T-helper 17 cell (primary cell): ENCODE results near the gene SPAG7. TPM values are rescaled to one million over a fixed set of nuclear protein-coding genes. Genes with fewer than 3 reads are reported as not detected.

ENCODE experiments used
- ATAC-seq: fragments of 150-1000 bp; cut with Tn5 transposase; 2 replicates; pipeline ENCODE4 v1.10.0; 2021; ENCODE audit warnings: mild to moderate bottlenecking, moderate library complexity
- DNase-seq, 3 donors: peaks; one replicate each; pipeline versions ENCODE4 v3.0.0 to v3.0.0-alpha.2; 2020 to 2021
- H3K9me3 ChIP-seq: one replicate; pipeline ENCODE4 v1.7.0; 2013; ENCODE audit warnings: low read length, mild to moderate bottlenecking; ENCODE audit not compliant: control insufficient read depth, poor library complexity, severe bottlenecking
- H3K27ac Mint-ChIP-seq: one replicate; pipeline ENCODE4 v1.8.0; 2022; ENCODE audit warnings: mild to moderate bottlenecking, moderate library complexity, mixed read lengths
- H3K27me3 Mint-ChIP-seq: one replicate; pipeline ENCODE4 v1.8.0; 2022; ENCODE audit warnings: mixed read lengths
- H3K36me3 Mint-ChIP-seq: one replicate; pipeline ENCODE4 v1.8.0; 2022; ENCODE audit warnings: low read depth, mixed read lengths
- H3K4me1 Mint-ChIP-seq: one replicate; pipeline ENCODE4 v1.8.0; 2022; ENCODE audit warnings: mild to moderate bottlenecking, mixed read lengths
- H3K4me3 Mint-ChIP-seq: one replicate; pipeline ENCODE4 v1.8.0; 2022; ENCODE audit warnings: mild to moderate bottlenecking, moderate library complexity, mixed read lengths
- total RNA-seq, 4 donors: library from RNA in 2 of 4; stranded (reverse) in 2 of 4; gene quantifications; one replicate each; pipeline ENCODE4 v1.2.3 and lab custom pipeline; 2022 to 2026

SPAG7 gene, protein sequence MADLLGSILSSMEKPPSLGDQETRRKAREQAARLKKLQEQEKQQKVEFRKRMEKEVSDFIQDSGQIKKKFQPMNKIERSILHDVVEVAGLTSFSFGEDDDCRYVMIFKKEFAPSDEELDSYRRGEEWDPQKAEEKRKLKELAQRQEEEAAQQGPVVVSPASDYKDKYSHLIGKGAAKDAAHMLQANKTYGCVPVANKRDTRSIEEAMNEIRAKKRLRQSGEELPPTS
- total RNA-seq (10 to 100 TPM; 39.0 to 48.4 TPM), total RNA-seq (lab: John Stamatoyannopoulos, UW) (24.0 to 52.5 reads per million in 2 donors)

DNA sequence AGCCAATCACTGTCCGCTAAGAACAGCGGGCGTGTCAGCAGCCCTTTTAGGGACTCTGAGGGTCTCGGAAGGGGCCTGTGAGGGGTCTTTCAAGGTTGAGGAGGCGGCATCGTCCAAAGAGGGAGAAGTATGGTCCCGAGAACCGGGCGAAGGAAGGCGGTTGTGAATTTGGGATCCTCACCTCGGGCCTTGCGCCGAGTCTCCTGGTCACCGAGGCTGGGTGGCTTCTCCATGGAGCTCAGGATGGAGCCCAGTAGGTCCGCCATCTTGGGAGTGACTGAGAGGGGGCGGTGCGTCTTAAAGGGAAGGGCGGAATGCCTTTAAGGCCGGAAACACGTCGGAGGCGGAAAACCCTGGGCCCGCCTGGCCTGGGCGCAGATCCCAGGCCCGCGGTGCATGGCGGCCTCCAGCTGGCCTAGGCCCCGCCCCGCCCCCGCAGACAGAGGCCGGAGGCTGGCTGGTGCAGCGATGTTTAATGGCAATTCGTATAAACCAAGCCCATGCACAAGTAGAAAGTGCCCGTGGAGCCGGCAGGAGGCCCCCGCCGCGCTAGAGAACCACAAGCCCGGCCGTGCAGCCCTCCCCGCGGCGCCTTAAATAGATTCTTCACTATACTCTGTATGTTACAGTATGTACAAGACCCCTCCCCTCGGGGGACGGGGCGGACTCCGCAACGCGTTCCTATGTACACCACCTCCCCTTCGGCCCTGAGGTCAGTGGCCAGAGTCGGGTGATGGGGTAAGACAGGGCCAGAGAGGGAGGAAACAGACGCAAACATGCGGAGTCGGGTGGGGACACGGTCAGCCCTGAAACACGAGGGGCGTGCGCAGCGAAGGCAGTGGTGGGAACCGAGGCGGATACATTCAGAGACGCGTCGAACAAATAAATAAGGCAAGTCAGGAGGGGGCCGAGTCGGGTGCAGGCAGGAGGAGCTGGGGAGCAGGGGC, at the start of gene SPAG7:
Gene SPAG7 (minus strand): TSS at position 279 of the 947 bp plus-strand sequence. CDS start 13 bp downstream, at position 266.
- Mint-ChIP-seq H3K36me3 (peaks cover 3% of the 10 kb centered on the region), H3K4me3 (no peak within 1 kb of the TSS), H3K4me1 (peaks cover 17% of the 10 kb centered on the region), H3K27ac (no peak within 1 kb of the TSS), H3K27me3 (no peaks in the 10 kb centered on the region)
- ATAC-seq (peak; percentile 74), DNase-seq (peak; percentile 86 to 89 (median 89))
- H3K9me3 ChIP-seq, result no peaks in the 10 kb centered on the region

DNA sequence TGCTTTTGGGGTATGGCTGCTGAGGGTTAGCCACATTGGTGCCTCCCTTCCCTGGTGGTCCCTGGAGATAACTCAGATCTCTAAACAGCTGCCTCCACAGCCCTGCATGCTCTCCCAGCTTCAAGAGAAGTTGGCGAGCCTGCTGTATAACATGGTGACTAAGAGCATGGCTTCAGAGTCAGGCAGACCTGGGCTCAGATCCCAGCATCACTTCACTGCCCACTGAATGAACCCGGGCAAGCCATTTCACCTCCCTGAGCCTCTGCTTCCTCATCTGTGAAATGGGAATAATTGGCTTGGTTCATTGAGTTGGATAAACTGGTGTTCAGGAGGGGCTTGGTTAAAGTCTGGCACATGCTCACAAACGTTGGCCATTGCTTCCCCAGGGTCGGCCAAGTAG, 46.7 kb upstream of the SPAG7 start:
- DNase-seq (no peak), ATAC-seq (no peak)
- H3K27ac Mint-ChIP-seq, result no peak overlapping the region
- H3K36me3 Mint-ChIP-seq, result peaks cover 4% of the 10 kb centered on the region
- H3K4me3 Mint-ChIP-seq, result no peak overlapping the region
- peaks cover 4% of the 10 kb centered on the region for H3K4me1 Mint-ChIP-seq
- no peaks in the 10 kb centered on the region for H3K27me3 Mint-ChIP-seq
- no peaks in the 10 kb centered on the region for H3K9me3 ChIP-seq

DNA sequence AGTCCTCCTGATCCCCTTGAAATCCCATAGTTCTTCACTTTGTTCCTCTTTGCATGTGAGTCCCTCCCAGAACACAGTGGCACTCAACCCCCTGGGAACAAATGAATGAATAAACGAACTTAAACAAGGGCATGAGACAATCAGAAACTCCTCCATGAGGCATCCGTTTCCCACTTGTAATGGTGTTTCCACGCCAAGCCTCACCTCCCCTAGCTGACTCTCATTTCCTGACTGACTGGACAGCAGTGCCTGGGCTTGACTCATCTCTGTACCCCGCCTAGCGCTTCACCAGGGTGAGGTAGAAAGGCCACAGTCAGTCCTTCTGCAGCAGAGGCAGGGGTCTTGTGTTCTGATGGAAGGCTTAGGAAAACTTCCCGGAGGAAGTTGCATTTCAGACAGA, 44.3 kb upstream of the SPAG7 start:
- H3K27ac Mint-ChIP-seq, result peak overlapping the region; percentile 67
- peaks cover 6% of the 10 kb centered on the region for H3K4me1 Mint-ChIP-seq
- H3K4me3 Mint-ChIP-seq, result no peak overlapping the region
- no peaks in the 10 kb centered on the region for H3K9me3 ChIP-seq
- DNase-seq (no peak), ATAC-seq (no peak)
- H3K27me3 Mint-ChIP-seq, result no peaks in the 10 kb centered on the region
- peaks cover 15% of the 10 kb centered on the region for H3K36me3 Mint-ChIP-seq

DNA sequence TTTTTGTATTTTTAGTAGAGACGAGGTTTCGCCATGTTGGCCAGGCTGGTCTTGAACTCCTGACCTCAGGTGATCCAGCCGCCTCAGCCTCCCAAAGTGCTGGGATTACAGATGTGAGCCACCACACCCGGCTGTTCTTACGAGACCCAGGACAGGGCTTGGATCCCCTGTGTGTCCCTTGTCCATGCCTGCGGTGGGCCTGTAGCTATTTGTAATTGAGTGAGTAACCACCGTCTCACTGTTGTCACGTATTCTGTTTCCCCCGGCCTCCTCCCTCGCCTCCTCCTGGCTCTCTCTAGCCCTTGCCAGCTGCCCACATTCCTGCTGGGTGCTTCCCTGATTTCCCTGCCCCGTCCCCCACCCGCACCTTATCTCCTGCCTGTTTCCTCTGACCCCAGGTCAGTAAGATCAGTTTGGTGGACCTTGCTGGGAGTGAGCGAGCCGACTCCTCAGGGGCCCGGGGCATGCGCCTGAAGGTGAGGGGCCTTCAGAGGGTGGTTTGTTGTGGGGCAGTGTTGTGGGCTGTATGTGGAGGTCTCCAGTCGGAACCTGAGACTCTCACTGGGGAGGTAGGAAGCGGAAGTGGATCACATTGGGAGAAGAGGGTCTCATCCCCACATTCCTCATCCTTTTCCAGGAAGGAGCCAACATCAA, 35.7 kb upstream of the SPAG7 start:
- no peak overlapping the region for H3K27ac Mint-ChIP-seq
- DNase-seq, result no peak
- ATAC-seq, result no peak
- H3K4me3 Mint-ChIP-seq, result no peak overlapping the region
- no peaks in the 10 kb centered on the region for H3K9me3 ChIP-seq
- peaks cover 25% of the 10 kb centered on the region for H3K4me1 Mint-ChIP-seq
- no peaks in the 10 kb centered on the region for H3K27me3 Mint-ChIP-seq
- peaks cover 21% of the 10 kb centered on the region for H3K36me3 Mint-ChIP-seq

DNA sequence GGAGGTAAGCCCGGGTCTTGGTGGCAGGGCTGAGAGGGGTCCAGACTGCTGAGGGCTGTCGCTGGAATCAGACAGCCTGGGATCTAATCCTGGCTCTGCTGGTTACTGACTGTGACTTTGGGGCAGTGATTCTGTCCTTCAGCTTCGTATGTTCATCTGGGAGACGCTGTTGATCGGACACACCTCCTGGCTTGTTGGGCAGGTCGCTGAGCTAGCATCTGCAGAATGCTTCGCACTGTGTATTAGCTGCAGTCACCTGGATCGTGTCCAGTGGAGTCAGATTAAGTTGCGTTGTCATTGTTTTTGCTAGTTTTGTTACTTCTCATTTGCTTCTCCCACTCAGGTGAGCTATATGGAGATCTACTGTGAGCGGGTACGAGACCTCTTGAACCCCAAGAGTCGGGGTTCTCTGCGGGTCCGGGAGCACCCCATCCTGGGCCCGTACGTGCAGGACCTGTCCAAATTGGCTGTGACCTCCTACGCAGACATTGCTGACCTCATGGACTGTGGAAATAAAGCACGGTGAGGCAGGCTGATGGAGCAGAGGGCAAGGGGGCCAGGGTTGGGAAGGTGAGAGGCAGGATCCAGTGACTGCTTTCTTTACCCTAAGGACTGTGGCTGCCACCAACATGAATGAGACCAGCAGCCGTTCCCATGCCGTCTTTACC, 34.6 kb upstream of the SPAG7 start:
- Mint-ChIP-seq H3K4me3 (no peak overlapping the region), H3K27ac (no peak overlapping the region), H3K36me3 (peaks cover 13% of the 10 kb centered on the region), H3K4me1 (peaks cover 20% of the 10 kb centered on the region), H3K27me3 (no peaks in the 10 kb centered on the region)
- ATAC-seq, result no peak
- H3K9me3 ChIP-seq, result no peaks in the 10 kb centered on the region
- no peak for DNase-seq

DNA sequence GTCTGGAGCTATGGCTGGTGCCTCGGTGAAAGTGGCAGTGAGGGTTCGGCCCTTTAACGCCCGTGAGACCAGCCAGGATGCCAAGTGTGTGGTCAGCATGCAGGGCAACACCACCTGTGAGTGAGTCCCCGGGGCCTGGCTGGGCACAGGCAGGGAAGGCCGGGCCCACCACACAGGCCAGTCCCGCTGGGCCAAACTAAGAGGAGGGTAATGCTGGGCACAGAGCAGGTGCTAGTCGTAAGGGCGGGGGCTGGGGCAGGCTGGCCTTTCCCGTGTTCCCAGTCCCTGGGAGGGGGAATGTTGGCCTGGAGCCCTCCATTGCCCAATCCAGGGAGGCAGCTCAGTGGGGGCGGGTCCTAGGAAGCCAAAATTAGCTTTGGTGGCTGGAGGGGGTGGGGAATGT, 32.6 kb upstream of the SPAG7 start:
- ATAC-seq (no peak), DNase-seq (no peak)
- no peaks in the 10 kb centered on the region for H3K9me3 ChIP-seq
- Mint-ChIP-seq H3K27ac (no peak overlapping the region), H3K4me3 (peak overlapping the region; percentile 90), H3K36me3 (peaks cover 8% of the 10 kb centered on the region), H3K4me1 (peaks cover 25% of the 10 kb centered on the region), H3K27me3 (no peaks in the 10 kb centered on the region)

DNA sequence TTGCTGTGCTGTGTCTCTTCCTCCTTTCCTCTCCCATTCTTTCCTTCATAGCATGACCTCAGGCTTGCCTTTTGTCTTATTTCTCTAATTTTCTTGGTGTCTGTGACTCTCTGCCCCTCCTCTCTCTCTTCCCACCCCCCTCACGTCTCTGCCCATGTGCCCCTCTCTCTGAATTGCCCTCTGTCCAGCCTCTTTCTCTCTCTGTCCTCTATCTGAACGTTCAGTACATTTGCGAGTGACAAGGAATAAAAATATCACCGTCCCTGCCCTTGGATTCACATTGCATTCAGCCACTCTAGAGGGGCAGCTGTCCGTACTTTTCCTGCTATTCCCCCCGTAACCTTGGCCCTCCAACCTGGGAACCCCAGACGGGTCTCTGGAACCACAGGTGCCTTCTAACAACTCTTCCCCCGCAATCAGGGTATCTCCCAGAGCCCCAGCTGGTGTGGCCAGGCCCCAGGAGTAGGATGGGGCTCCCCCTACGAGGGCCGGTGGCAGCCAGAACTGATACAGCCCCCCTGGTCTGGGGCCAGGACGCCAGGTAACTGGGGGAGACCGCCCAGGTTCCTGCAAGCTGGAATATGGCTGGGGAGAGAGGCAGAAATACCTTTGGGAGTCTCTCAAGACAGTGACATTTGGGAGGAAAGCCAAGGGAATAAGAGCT, 31.9 kb upstream of the SPAG7 start:
- H3K27ac Mint-ChIP-seq, result peak overlapping the region; percentile 88
- peak overlapping the region; percentile 90 for H3K4me3 Mint-ChIP-seq
- no peaks in the 10 kb centered on the region for H3K9me3 ChIP-seq
- H3K27me3 Mint-ChIP-seq, result no peaks in the 10 kb centered on the region
- peaks cover 28% of the 10 kb centered on the region for H3K4me1 Mint-ChIP-seq
- ATAC-seq, result no peak
- H3K36me3 Mint-ChIP-seq, result peaks cover 6% of the 10 kb centered on the region
- DNase-seq, result no peak

DNA sequence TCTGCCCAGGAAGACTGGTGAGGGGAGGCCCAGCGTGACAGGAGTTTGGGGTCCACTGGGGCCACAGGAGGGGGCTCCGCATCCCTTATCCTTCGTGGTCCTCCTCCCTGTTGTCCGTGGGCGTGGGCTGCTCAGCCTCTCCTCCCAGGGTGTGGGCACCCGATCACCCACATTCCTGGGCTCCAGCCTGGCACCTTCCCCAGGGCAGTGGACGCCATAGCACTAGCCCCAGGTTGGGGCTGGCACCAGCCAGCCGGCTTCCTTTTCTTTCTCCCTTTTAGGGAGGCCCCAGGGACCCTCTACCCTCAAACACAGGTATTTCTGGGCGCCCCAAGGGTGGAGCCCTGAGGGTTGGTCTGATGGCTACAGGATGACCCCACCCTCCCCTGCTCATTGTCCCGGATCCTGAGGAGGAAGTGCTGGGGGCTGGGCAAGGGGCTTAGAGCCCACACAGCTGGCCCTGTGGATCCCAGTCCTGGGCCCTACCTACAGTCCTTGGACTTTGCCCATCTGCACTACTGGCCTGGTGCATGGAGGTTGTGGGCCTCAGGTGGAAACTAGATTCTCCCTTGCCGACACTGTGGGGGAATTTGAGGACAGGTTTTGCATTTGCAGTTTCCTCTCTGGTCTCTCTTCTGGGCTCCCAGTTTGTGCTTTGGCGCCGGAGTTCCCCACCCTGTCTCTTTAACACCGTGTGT, 31.3 kb upstream of the SPAG7 start:
- Mint-ChIP-seq H3K36me3 (peaks cover under 1% of the 10 kb centered on the region), H3K27ac (peak overlapping the region; percentile 88), H3K27me3 (no peaks in the 10 kb centered on the region), H3K4me3 (peak overlapping the region; percentile 90), H3K4me1 (peaks cover 28% of the 10 kb centered on the region)
- DNase-seq, result no peak
- ATAC-seq, result peak; percentile 23
- H3K9me3 ChIP-seq, result no peaks in the 10 kb centered on the region

DNA sequence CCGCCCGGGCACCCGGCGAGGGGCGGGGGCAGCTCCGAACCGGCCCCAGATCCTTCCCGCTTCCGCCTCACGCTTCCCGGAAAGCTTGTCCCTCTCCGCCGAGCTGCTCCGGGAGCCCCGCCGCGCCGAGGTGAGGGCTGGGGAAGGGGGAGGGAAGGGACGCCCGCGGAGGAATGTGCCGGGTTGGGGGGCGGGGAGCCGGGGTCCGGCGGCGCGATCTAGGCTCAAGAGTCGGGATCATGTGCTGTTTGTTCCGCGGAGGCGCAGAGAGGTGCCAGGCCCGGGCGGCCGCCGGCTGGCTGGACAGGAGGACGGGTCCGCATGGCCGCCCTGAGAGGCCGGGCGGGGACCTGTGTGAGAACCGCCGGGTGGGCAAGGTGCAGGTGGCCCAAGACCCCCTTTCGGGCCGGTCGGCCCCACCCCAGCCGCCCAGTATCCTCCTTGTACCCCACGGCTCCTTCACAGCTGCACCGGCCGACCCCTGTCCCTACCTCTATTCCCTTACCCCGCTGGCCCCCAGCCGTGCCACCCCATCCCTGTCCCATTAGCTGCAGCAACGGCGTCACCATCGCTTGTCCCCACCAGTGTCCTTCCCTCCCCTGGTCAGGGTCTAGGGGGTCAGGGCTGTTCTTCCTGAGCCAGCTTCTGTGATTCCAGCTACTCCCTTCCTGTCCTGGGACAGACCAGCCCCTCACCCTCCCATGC, 30.6 kb upstream of the SPAG7 start:
- Mint-ChIP-seq H3K27me3 (no peaks in the 10 kb centered on the region), H3K4me3 (peak overlapping the region; percentile 90), H3K27ac (peak overlapping the region; percentile 88), H3K36me3 (no peaks in the 10 kb centered on the region), H3K4me1 (peaks cover 28% of the 10 kb centered on the region)
- ATAC-seq (no peak), DNase-seq (no peak)
- no peaks in the 10 kb centered on the region for H3K9me3 ChIP-seq

DNA sequence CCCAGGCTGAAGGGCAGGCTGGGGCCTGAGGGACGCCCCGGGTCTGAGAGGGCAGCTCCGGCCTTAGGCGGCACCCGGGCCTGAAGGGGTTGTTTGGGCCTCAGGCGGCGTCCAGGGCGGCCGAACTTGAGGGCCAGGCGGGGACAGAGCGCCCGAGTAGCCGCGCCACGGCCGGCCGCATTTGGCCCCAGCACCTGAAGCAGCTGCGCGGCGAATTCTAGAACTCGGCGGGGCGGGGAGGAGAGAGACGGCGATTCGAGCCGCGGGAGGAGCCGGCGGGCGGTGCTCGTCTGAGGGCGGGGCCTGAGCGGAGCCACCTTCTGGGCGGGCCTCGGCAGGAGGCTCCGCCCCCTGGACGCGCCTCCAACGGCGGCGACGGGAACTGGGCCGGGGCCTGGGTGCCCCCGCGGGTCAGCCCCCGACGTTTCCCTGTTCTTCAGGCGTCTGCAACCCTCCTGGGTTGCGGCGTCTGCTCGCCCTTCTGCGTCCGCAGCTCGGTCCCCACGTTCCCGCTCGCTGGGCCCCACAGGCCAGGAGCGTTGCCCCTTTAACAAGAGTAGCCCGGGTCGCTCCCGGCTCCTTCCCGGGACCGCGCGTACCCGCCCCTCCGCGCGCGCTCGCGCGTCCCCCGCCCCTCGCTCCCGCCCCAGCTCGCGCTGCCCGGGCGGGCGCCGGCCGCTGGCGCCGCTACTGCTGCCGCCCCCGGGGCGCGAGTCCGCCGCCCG, 29.8 kb upstream of the SPAG7 start, which contains the start of the genes INCA1 and KIF1C:
Gene INCA1 (minus strand): TSS at position 221 of the 725 bp plus-strand sequence. CDS start 3,085 bp downstream, outside the sequence.
Gene KIF1C (plus strand): TSS at position 649 of the 725 bp plus-strand sequence. CDS start 2,297 bp downstream, outside the sequence.
- no peaks in the 10 kb centered on the region for H3K9me3 ChIP-seq
- Mint-ChIP-seq H3K27me3 (no peaks in the 10 kb centered on the region), H3K4me3 (peak within 1 kb of the TSS; percentile 92), H3K36me3 (no peaks in the 10 kb centered on the region), H3K4me1 (peaks cover 28% of the 10 kb centered on the region), H3K27ac (peak within 1 kb of the TSS; percentile 88)
- ATAC-seq (peak; percentile 96), DNase-seq (peak; percentile 88 to 90 (median 88))

DNA sequence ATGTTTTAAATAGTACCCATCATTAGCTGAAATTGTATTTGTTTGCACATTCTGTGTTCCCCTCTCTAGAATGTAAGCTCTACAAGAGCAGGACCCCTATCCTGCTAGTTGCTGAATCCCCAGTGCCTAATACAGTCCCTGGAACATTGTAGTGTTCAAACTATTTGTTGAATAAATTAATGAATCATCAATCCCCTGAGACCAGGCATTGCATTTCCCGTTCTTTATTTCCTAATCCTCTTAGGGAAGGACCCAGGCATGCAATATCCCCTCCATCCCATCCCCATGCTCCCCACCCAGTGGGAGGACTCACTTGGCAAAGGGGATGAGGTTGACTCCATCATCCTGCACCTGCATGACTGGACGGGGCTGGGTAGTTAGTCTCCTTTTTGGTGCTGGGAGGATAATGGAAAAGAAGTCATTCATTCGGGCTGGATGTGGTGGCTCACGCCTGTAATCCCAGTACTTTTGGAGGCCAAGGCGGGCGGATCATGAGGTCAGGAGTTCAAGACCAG, 26.5 kb upstream of the SPAG7 start:
- peaks cover 24% of the 10 kb centered on the region for H3K4me1 Mint-ChIP-seq
- no peak overlapping the region for H3K27ac Mint-ChIP-seq
- no peaks in the 10 kb centered on the region for H3K27me3 Mint-ChIP-seq
- no peaks in the 10 kb centered on the region for H3K36me3 Mint-ChIP-seq
- ATAC-seq (no peak), DNase-seq (no peak)
- no peaks in the 10 kb centered on the region for H3K9me3 ChIP-seq
- H3K4me3 Mint-ChIP-seq, result no peak overlapping the region
